Heart left ventricle (tissue), 16 donors: ENCODE data around the gene TMEM82. TPM values are rescaled to one million over a fixed set of nuclear protein-coding genes. Genes with fewer than 3 reads are reported as not detected.

ENCODE experiments used
- ATAC-seq, 4 donors: fragments of 200-7000 bp; cut with Tn5 transposase; one replicate each; pipeline ENCODE4 v1.9.1; 2020 to 2022; ENCODE audit warnings: moderate library complexity in 4 of 4, mild to moderate bottlenecking in 3 of 4, moderate number of reproducible peaks in 1 of 4
- DNase-seq, 5 donors: peaks; one replicate each; pipeline ENCODE4 v3.0.0-alpha.2; 2020
- H3K27ac ChIP-seq, 12 donors: fragments of 200-600 bp; sonication (generic) in 4 of 12; one replicate each; pipeline versions ENCODE4 v1.5.0 to v1.8.0; 2016 to 2022; ENCODE audit warnings: mild to moderate bottlenecking in 2 of 12
- H3K27me3 ChIP-seq, 9 donors: fragments of 200-600 bp; sonication (generic) in 2 of 9; one replicate each; pipeline versions ENCODE4 v1.5.1 to v1.8.0; 2016 to 2022; ENCODE audit warnings: mild to moderate bottlenecking in 3 of 9
- H3K36me3 ChIP-seq, 9 donors: fragments of 200-600 bp; sonication (generic) in 2 of 9; one replicate each; pipeline versions ENCODE4 v1.5.0 to v1.8.0; 2018 to 2022; ENCODE audit warnings: mild to moderate bottlenecking in 2 of 9
- H3K4me1 ChIP-seq, 12 donors: fragments of 200-600 bp; sonication (generic) in 4 of 12; one replicate each; pipeline versions ENCODE4 v1.5.0 to v1.8.0; 2016 to 2022; ENCODE audit warnings: mild to moderate bottlenecking in 3 of 12
- H3K4me3 ChIP-seq, 12 donors: fragments of 200-600 bp; sonication (generic) in 4 of 12; one replicate each; pipeline versions ENCODE4 v1.5.0 to v1.8.0; 2017 to 2022; ENCODE audit warnings: mild to moderate bottlenecking in 9 of 12, moderate library complexity in 4 of 12
- H3K9me3 ChIP-seq, 12 donors: fragments of 200-600 bp; sonication (generic) in 4 of 12; one replicate each; pipeline versions ENCODE4 v1.5.0 to v1.8.0; 2016 to 2022; ENCODE audit warnings: mild to moderate bottlenecking in 1 of 12
- CTCF ChIP-seq, 12 donors: fragments of 200-600 bp; sonication (generic) in 4 of 12; IDR thresholded peaks; one replicate each; pipeline versions ENCODE4 v1.5.0 to v1.8.0; 2018 to 2022; ENCODE audit warnings: antibody characterized with exemption in 12 of 12, mild to moderate bottlenecking in 5 of 12
- POLR2A ChIP-seq, 2 donors: fragments of 450-650 bp; IDR thresholded peaks; one replicate each; pipeline ENCODE4 v1.6.1; 2017; ENCODE audit warnings: antibody characterized with exemption in 2 of 2, mild to moderate bottlenecking in 2 of 2, moderate library complexity in 2 of 2
- WGBS, 4 donors: extraction: QIAGEN DNeasy Blood & Tissue Kit in 2 of 4; methylation state at CpG; one replicate each; pipeline versions ENCODE4 v1.1.5 to v1.1.7; 2013 to 2018; 5-methylcytosine and 5-hydroxymethylcytosine counted together
- intact Hi-C, 10 donors: fragments of 100-400 bp; cut with DNase I; formaldehyde crosslinking; loops; one replicate each; pipeline versions ENCODE4 v1.11.1 to v1.14.2; 2022
- polyA plus RNA-seq, 2 donors: library from polyadenylated mRNA; stranded (reverse); fragments of 200-250 nt; gene quantifications; one replicate each; pipeline ENCODE4 v1.2.3, GENCODE V29; 2013
- total RNA-seq, 9 donors: library from RNA; depleted of rRNA in 2 of 9; stranded (reverse); fragments of >200 nt in 2 of 9; fragmentation: NEBNext Ultra II Directional in 3 of 9; extraction: Animal tissue kit (Norgen Biotek cat#: 25700) in 3 of 9; gene quantifications; one replicate each; pipeline versions ENCODE4 v1.1.0 to v1.2.4, GENCODE V29; 2016 to 2023
- donor health status: ischemic (EF 13 %, LVEDD 7.1; RV severe dilation, severe dysfunction).
- donor health status: healthy with polysubstance abuse.
- donor health status: DM: no; HTN: yes; CAD: no.
- donor health status: DM: no; HTN: no; CAD: no.
- donor health status: ischemic (EF 25% LVEDD 6.9; RV normal size, moderate dysfunction).
- donor health status: ischemic (EF 25% LVEDD 5.7; RV mildly dilated, moderate dysfunction).
- donor health status: healthy.
- donor health status: DM: yes; HTN: yes; CAD: no.
- donor health status: ischemic (EF 35%, LVEDD 5.7; RV mildly dilated, moderate dysfunction).
- donor health status: nonischemic (EF 11% LVEDD 7.7; RV severe dilation, severe dysfunction).
- donor health status: DM: yes; HTN: yes; CAD: no.
- donor health status: PGD.
- donor health status: ischemic (EF 29% LVEDD 5.4; RV normal size, mild dysfunction).
- donor health status: nonischemic (EF 23%, LVEDD 6.1; RV moderate dilation, normal function).

The TMEM82 gene
- total and polyA plus RNA-seq, 11 donors = not detected

- 36 to 59% (median 55%) methylated on average over 18 to 27 of the region's 27 CpGs for WGBS, 4 donors
- H3K27me3 ChIP-seq = no peaks in the 10 kb centered on the region
- no peak overlapping the region for H3K27ac ChIP-seq
- peaks cover 0 to 30% (median 5%) of the 10 kb centered on the region in 12 donors for H3K4me1 ChIP-seq
- intact Hi-C loops = loop anchor here in 5 of 10 donors (1.0 to 10.0 kb wide), 5 partner anchors 84 to 146 kb away; no protein-coding TSS in a partner anchor
- ATAC-seq = peak; percentile 62 to 81 (median 75)
- no peak overlapping the region for H3K4me3 ChIP-seq
- H3K9me3 ChIP-seq = no peaks in the 10 kb centered on the region
- TF ChIP-seq CTCF (IDR thresholded peaks at IDR 0.05) = peak; percentile 67 to 82 (median 72)
- no peak for TF ChIP-seq POLR2A (IDR thresholded peaks at IDR 0.05)
- H3K36me3 ChIP-seq = peaks cover 0 to 6% (median 0%) of the 10 kb centered on the region in 9 donors
- peak; percentile 69 to 89 (median 72) for DNase-seq
Observed at GRCh38 chr1:15740924-15741850, 1.1 kb upstream of the TMEM82 start.

GRCh38 chr1:15744122-15744679, 1.9 kb downstream of the TMEM82 start:
- DNase-seq (no peak), ATAC-seq (no peak)
- Histone ChIP-seq H3K9me3 (no peaks in the 10 kb centered on the region), H3K27me3 (no peaks in the 10 kb centered on the region), H3K27ac (no peak overlapping the region), H3K4me1 (peaks cover 0 to 14% (median 0%) of the 10 kb centered on the region in 12 donors), H3K4me3 (no peak overlapping the region), H3K36me3 (peaks cover 0 to 3% (median 0%) of the 10 kb centered on the region in 9 donors)
- 82 to 86% (median 83%) methylated on average over 15 to 30 of the region's 30 CpGs for WGBS, 4 donors
- TF ChIP-seq CTCF (IDR thresholded peaks at IDR 0.05) (no peak), POLR2A (IDR thresholded peaks at IDR 0.05) (no peak)
- intact Hi-C loops = loop anchor here in 3 of 10 donors (5.0 to 10.0 kb wide), 2 partner anchors 147 to 149 kb away; no protein-coding TSS in a partner anchor

GRCh38 chr1:15747378-15747777, 5.1 kb downstream of the TMEM82 start:
- H3K27ac ChIP-seq = no peak overlapping the region
- no peaks in the 10 kb centered on the region for H3K27me3 ChIP-seq
- ATAC-seq = no peak
- H3K9me3 ChIP-seq = no peaks in the 10 kb centered on the region
- peaks cover 0 to 18% (median 5%) of the 10 kb centered on the region in 12 donors for H3K4me1 ChIP-seq
- WGBS, 4 donors = 59 to 68% (median 63%) methylated on average over 4 to 8 of the region's 8 CpGs
- TF ChIP-seq CTCF (IDR thresholded peaks at IDR 0.05) (no peak), POLR2A (IDR thresholded peaks at IDR 0.05) (no peak)
- no peak overlapping the region for H3K4me3 ChIP-seq
- no peaks in the 10 kb centered on the region for H3K36me3 ChIP-seq
- DNase-seq = no peak
- intact Hi-C loops = loop anchor here in 2 of 10 donors (10.0 kb wide), 1 partner anchor 153 kb away; no protein-coding TSS in a partner anchor

GRCh38 chr1:15748264-15748663, 6.0 kb downstream of the TMEM82 start:
- Histone ChIP-seq H3K27me3 (no peaks in the 10 kb centered on the region), H3K4me1 (peaks cover 0 to 18% (median 5%) of the 10 kb centered on the region in 12 donors), H3K36me3 (no peaks in the 10 kb centered on the region), H3K9me3 (no peaks in the 10 kb centered on the region), H3K4me3 (no peak overlapping the region), H3K27ac (no peak overlapping the region)
- ATAC-seq = no peak
- DNase-seq = no peak
- intact Hi-C loops = loop anchor here in 2 of 10 donors (10.0 kb wide), 1 partner anchor 153 kb away; no protein-coding TSS in a partner anchor
- no peak for TF ChIP-seq POLR2A (IDR thresholded peaks at IDR 0.05)
- no peak for TF ChIP-seq CTCF (IDR thresholded peaks at IDR 0.05)
- 86 to 95% (median 90%) methylated on average over 4 to 5 of the region's 5 CpGs for WGBS, 4 donors
